ENCODE data around the gene CDR2. TPM values are rescaled to one million over a fixed set of nuclear protein-coding genes. Genes with fewer than 3 reads are reported as not detected.
A peak's percentile ranks its signal among the peaks of the same experiment; 100 is the strongest.

Gene CDR2
- total and polyA plus RNA-seq, 2 of the 13 experiments (the other 11 are each of a cell fraction or from before 2014, with no cell fraction given): 59.0 to 78.9 TPM

GRCh38 chr16:22374311-22375116, at the start of gene CDR2 (continued):
- TF ChIP-seq EEA1 (CRISPR knock-in tag; IDR thresholded peaks at IDR 0.05; ENCODE audit: borderline replicate concordance) (no peak; the same call in 1 of the 2 replicates), ZNF563 (CRISPR knock-in tag; IDR thresholded peaks at IDR 0.05) (peak; percentile 58), SIN3B (IDR thresholded peaks at IDR 0.05; ENCODE audit: low read length) (no peak; the same call in 1 of the 2 replicates), ZNF781 (CRISPR knock-in tag; IDR thresholded peaks at IDR 0.05; ENCODE audit: borderline replicate concordance, not compliant biosample characterization) (no peak), SRSF9 (IDR thresholded peaks at IDR 0.05; ENCODE audit: borderline replicate concordance, insufficient read depth, low read depth, low read length, poor library complexity, severe bottlenecking) (no peak), KAT8 (CRISPR knock-in tag; IDR thresholded peaks at IDR 0.05) (peak; percentile 72), ARID4A (CRISPR knock-in tag; IDR thresholded peaks at IDR 0.05; ENCODE audit: borderline replicate concordance) (peak; percentile 83; the same call in 1 of the 2 replicates), RARA (CRISPR knock-in tag; IDR thresholded peaks at IDR 0.05) (peak; percentile 5), ZNF382 (CRISPR knock-in tag; IDR thresholded peaks at IDR 0.05; ENCODE audit: borderline replicate concordance) (no peak), RBM39 (IDR thresholded peaks at IDR 0.05; ENCODE audit: low read depth, low read length, poor library complexity, severe bottlenecking) (peak; percentile 95), STAT5B (CRISPR knock-in tag; IDR thresholded peaks at IDR 0.05) (0 out of 2 replicates have a peak, but pooled peaks have one; percentile 25), NFATC3 (CRISPR knock-in tag; IDR thresholded peaks at IDR 0.05) (peak; percentile 95), ZSCAN22 (CRISPR knock-in tag; IDR thresholded peaks at IDR 0.05) (no peak; the same call in 1 of the 2 replicates), AGO1 (IDR thresholded peaks at IDR 0.05; ENCODE audit: low read depth, low read length, poor library complexity, severe bottlenecking) (no peak), MED8 (CRISPR knock-in tag; IDR thresholded peaks at IDR 0.05; ENCODE audit: insufficient replicate concordance) (peak; percentile 87), ZNF235 (CRISPR knock-in tag; IDR thresholded peaks at IDR 0.05; ENCODE audit: borderline replicate concordance) (peak; percentile 89), HMG20A (CRISPR knock-in tag; IDR thresholded peaks at IDR 0.05; ENCODE audit: borderline replicate concordance) (no peak)
- TF ChIP-seq, protein P1, sequence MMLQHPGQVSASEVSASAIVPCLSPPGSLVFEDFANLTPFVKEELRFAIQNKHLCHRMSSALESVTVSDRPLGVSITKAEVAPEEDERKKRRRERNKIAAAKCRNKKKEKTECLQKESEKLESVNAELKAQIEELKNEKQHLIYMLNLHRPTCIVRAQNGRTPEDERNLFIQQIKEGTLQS (CRISPR knock-in tag; IDR thresholded peaks at IDR 0.05): peak; percentile 61; the same call in 1 of the 2 replicates
- TF ChIP-seq, protein P2, sequence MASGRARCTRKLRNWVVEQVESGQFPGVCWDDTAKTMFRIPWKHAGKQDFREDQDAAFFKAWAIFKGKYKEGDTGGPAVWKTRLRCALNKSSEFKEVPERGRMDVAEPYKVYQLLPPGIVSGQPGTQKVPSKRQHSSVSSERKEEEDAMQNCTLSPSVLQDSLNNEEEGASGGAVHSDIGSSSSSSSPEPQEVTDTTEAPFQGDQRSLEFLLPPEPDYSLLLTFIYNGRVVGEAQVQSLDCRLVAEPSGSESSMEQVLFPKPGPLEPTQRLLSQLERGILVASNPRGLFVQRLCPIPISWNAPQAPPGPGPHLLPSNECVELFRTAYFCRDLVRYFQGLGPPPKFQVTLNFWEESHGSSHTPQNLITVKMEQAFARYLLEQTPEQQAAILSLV (CRISPR knock-in tag; IDR thresholded peaks at IDR 0.05; ENCODE audit: borderline replicate concordance): peak; percentile 74; the same call in 1 of the 2 replicates

Data from HepG2 (cell line).